ENCODE data around the gene ATG2B.
"Not testable (repeated sequence)": the region's sequence is repeated elsewhere in the genome, so short reads cannot be mapped to it uniquely, and the experiment has no call there.

ATG2B gene

DNA sequence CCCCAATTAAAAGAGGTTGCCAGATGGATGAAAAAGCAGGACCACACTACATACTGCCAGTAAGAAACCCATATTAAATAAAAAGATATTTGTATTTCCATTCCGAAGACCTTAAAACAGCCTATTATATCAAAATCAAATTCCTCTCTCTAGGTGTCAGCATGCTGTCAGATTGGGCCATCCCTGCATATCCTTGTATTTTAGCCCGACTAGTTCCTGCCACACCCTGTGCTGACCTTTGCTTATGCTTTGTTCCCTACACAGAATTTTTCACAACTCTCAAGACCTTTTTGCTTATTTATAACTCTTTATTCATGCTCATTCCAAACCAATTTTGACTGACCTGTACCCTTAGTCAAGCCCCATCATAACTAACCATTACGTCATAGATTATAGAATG lies 13.0 kb upstream of the ATG2B start:
- intact Hi-C loops (cut with DNase I): no loop called here
- no peak for DNase-seq

GRCh38 chr14:96373538-96373937 lies 10.4 kb upstream of the ATG2B start:
- intact Hi-C loops (cut with DNase I): no loop called here
- DNase-seq: no peak

DNA sequence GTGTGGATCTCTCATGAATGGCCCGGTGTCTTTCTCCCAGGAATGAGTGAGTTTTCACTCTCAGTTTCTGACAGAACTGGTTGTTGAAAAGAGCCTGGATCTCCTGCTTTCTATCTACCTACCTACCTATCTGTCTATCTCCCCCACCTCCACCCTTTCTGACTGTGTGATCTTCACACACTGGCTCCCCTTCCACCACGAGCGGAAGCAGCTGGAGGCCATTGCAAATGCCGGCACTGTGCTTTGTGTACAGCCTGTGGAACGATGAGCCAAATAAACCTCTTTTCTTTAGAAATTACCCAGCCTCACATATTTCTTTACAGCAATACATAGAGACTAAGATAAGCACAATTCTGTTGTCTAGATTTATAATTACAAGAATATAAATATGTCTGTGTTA lies 7.4 kb upstream of the ATG2B start:
- no peak for DNase-seq
- intact Hi-C loops (cut with DNase I): no loop called here

- DNase-seq: no peak
- intact Hi-C loops (cut with DNase I): no loop called here
Observed at GRCh38 chr14:96368534-96368933, 5.4 kb upstream of the ATG2B start.

DNA sequence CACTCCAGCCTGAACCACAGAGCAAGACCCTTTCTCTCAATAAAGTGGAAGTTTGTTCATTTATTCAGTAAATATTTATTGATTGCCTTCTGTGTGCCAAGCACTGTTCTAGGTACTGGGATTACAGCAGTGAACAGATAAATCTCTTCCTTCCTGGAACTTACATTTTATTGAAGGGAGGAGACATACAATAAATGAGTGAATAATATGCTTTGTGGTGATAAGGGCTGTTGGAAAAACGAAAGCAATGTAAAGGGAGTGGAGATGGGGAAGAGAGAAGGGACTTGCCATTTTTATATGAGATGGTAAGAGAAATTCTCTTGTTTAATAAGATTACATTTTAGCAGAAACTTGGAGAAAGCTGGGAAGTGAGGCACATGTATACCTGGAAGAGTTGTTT lies 1.8 kb upstream of the ATG2B start:
- DNase-seq: no peak
- intact Hi-C loops (cut with DNase I): no loop called here

GRCh38 chr14:96363751-96364336 lies 703 bp upstream of the ATG2B start:
- intact Hi-C loops (cut with DNase I): loop anchor here (1.0 kb wide), 1 partner anchor 28 kb away; the partner anchor contains the start of gene AK7
- peak in 8 of 10 donors; percentile 13 to 87 (median 22) for DNase-seq

DNA sequence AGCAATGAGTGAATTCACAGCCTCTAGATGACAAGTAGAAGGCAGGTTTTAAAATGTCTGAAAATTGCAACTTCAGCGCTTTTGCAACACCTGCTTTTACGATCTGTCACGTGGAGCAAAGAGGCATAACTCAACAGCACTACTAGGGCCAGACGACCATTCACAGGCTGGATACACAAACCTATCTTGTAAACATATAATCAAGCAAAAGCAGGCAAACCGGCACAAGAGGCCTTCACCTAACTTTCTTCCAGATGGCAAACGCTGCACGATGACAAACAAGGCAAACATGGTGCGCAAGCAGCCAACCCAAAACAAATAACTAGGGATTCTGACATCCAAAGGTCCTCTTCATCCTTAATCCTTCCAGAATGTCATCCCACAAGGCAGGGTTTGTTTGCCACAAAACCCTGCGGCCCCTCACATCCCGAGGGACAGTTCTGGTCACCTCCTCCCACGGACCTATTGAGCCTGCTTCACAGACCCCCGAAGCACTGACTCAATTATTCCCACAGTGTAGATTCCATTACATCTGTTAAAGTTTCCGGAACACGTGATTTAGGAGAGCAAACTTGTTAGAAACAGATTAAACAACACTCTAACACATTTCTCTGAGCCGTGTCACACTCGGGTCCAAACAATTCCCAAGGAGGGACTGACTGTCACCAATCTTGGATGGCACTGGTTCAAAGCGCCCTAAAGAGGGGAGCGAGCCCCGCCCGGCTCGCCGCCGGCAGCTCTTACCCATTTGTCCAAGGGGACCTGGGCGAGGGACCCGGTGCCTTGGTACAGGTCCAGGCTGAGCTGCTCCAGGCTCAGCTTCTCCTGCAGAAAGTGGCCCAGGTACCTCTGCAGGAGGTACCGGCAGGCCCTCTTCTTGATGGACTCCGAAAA lies 823 bp downstream of the ATG2B start:
- intact Hi-C loops (cut with DNase I): no loop called here

GRCh38 chr14:96359959-96360358 lies 3.2 kb downstream of the ATG2B start:
- intact Hi-C loops (cut with DNase I): no loop called here
- DNase-seq: no peak

More for the DNA sequence above, 823 bp downstream of the ATG2B start:
- DNase-seq: peak in 6 of 10 donors; percentile 5 to 80 (median 16)

DNA sequence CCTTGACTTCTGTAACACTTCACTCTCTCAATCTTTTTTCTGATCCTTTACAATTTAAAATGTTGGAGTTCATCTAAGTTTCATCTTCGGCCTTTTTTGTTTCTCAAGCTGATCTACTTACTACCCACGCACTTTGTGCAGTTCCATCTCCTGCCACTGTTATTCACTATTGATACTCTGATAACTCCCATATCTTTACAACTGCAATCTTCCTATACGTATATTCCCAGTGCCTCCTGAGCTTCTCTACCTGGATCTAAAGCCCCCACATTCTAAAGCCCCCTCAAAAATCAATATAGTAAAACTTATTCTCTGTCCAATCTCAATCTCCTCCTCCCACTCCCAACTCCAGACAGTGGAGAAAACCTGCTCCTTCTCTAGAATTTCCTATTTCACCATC lies 5.9 kb downstream of the ATG2B start:
- DNase-seq: no peak
- intact Hi-C loops (cut with DNase I): no loop called here

DNA sequence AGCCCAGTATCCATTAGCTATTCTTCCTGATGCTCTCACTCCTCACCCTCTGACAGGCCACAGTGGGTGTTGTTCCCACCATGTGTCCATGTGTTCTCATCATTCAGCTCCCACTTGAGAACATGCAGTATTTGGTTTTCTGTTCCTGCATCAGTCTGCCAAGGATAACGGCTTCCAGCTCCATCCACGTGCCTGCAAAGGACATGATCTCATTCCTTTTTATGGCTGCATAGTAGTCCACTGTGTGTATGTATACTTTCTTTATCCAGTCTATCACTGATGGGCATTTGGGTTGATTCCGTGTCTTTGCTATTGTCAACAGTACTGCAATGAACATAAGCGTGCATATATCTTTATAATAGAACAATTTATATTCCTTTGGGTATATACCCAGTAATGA lies 8.9 kb downstream of the ATG2B start:
- intact Hi-C loops (cut with DNase I): no loop called here
- DNase-seq: no peak

GRCh38 chr14:96352708-96353107 lies 10.4 kb downstream of the ATG2B start:
- DNase-seq: no peak
- intact Hi-C loops (cut with DNase I): no loop called here

GRCh38 chr14:96351986-96352385 lies 11.2 kb downstream of the ATG2B start:
- intact Hi-C loops (cut with DNase I): no loop called here
- no peak for DNase-seq

- intact Hi-C loops (cut with DNase I): no loop called here
- DNase-seq: no peak
Observed at GRCh38 chr14:96349286-96350075, 13.7 kb downstream of the ATG2B start.

GRCh38 chr14:96347957-96348356 lies 15.2 kb downstream of the ATG2B start:
- DNase-seq; intact Hi-C loops (cut with DNase I): not testable (repeated sequence)

DNA sequence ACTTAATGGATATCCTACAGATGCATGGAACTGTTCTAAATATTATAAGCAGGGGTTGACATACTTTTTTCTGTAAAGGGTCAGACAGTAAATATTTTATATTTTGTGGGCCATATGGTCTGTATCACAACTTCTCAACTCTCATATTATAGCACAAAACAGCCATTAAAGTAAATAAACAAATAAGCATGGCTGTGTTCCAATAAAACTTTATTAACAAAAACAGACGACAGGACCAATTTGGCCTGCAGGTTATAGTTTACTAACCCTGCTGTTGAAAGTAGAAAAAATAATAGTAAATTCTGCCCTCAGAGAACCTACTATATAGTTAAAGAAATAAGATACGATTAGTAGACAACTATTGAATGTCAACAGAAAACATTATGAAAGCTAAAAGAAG lies 17.5 kb downstream of the ATG2B start:
- no peak for DNase-seq
- intact Hi-C loops (cut with DNase I): no loop called here

- intact Hi-C loops (cut with DNase I): no loop called here
Observed at GRCh38 chr14:96341323-96341722, 21.8 kb downstream of the ATG2B start.

DNA sequence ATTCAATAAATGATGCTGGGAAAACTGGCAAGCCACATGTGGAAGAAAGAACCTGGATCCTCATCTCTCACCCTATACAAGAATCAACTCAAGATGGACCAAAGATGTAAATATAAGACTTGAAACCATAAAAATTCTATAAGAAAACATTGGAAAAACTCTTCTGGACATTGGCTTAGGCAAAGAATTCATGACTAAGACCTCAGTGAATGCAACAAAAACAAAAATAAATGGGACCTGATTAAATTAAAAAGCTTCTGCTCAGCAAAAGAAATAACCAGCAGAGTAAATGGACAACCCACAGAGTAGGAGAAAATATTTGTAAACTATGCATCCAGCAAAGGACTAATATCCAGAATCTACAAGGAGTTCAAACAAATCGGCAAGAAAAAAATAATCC lies 24.6 kb downstream of the ATG2B start:
- no peak for DNase-seq
- intact Hi-C loops (cut with DNase I): no loop called here

More at GRCh38 chr14:96341323-96341722, 21.8 kb downstream of the ATG2B start:
- no peak for DNase-seq

DNA sequence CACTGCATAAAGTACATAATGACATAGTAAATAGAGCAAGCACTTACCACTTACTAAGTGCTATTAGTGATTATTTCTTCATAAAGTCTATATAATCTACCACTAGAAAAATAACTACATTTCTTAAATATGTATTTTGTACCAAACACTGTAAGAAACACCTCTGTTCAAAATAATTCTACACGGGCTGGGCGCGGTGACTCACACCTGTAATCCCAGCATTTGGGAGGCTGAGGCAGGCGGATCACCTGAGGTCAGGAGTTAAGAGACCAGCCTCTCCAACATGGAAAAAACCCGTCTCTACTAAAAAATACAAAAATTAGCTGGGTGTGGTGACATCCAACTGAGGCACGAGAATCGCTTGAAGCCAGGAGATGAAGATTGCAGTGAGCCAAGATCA lies 38.9 kb downstream of the ATG2B start:
- DNase-seq: peak in 1 of 10 donors; percentile 38
- intact Hi-C loops (cut with DNase I): no loop called here

DNA sequence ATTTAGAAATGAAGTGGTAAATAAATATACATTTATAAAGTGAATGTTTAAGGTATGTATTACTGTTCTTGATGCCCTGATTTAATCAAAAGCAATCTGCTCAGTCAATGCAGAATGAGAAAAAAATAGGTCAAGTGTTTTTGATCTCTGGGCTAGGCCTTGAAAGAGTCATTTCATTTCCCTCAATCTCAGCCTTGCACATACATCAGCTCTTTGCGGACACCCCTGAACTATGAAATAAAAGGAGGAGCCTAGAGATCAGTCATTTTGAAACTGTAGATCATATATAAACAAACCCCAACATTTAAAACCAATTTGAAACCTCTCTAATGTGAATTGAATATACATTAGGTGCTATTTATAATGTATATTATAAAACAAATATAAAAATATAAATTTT lies 42.5 kb downstream of the ATG2B start:
- no peak for DNase-seq
- intact Hi-C loops (cut with DNase I): no loop called here

GRCh38 chr14:96318836-96319235 lies 44.3 kb downstream of the ATG2B start:
- DNase-seq: no peak
- intact Hi-C loops (cut with DNase I): no loop called here

- DNase-seq: no peak
- intact Hi-C loops (cut with DNase I): no loop called here
Observed at GRCh38 chr14:96316087-96316486, 47.1 kb downstream of the ATG2B start.

All from posterior cingulate gyrus (tissue), 11 donors.